Fibroblast of lung (primary cell): Measurements from ENCODE around the gene PCDHA6. TPM values are rescaled to one million over a fixed set of nuclear protein-coding genes. Genes with fewer than 3 reads are reported as not detected.
"Not testable (repeated sequence)": the region's sequence is repeated elsewhere in the genome, so short reads cannot be mapped to it uniquely, and the experiment has no call there.

ENCODE experiments used
- DNase-seq, 2 donors: peaks; one replicate each; pipeline versions ENCODE4 v3.0.0 to v3.0.0-alpha.2; 2010; ENCODE audit warnings: low read depth in 2 of 2
- H2AFZ ChIP-seq: 2 replicates; pipeline ENCODE4 v1.5.1; 2012; ENCODE audit warnings: low read length, control low read depth, inconsistent platforms
- H3K27ac ChIP-seq: 2 replicates; pipeline ENCODE4 v1.5.1; 2011; ENCODE audit warnings: low read length, control low read depth; ENCODE audit not compliant: insufficient read depth
- H3K27me3 ChIP-seq: 2 replicates; pipeline ENCODE4 v1.5.1; 2011; ENCODE audit warnings: mild to moderate bottlenecking, low read length; ENCODE audit not compliant: control insufficient read depth, insufficient read depth
- H3K36me3 ChIP-seq: 2 replicates; pipeline ENCODE4 v1.5.1; 2011; ENCODE audit warnings: low read length; ENCODE audit not compliant: control insufficient read depth, insufficient read depth
- H3K4me1 ChIP-seq: 2 replicates; pipeline ENCODE4 v1.5.1; 2011; ENCODE audit warnings: low read length; ENCODE audit not compliant: control insufficient read depth, insufficient read depth; ENCODE audit errors: extremely low read depth
- H3K4me2 ChIP-seq: 2 replicates; pipeline ENCODE4 v1.5.1; 2011; ENCODE audit warnings: low read length, control low read depth; ENCODE audit not compliant: insufficient read depth; ENCODE audit errors: extremely low read depth
- H3K4me3 ChIP-seq, 4 experiments: fragments of 200-600 bp in 1 of 4; sonication (generic) in 1 of 4; replicated peaks in 1 of 4; 2 replicates each; pipeline ENCODE4 v1.5.1; 2011 to 2016; ENCODE audit warnings: low read length in 4 of 4, low read depth in 3 of 4, mild to moderate bottlenecking in 3 of 4, control low read depth in 2 of 4, inconsistent platforms in 1 of 4, mixed read lengths in 1 of 4; ENCODE audit not compliant: insufficient read depth in 1 of 4; ENCODE audit errors: control extremely low read depth in 1 of 4
- H3K79me2 ChIP-seq: 2 replicates; pipeline ENCODE4 v1.5.1; 2012; ENCODE audit warnings: mild to moderate bottlenecking, low read length, inconsistent platforms; ENCODE audit not compliant: control insufficient read depth, insufficient read depth
- H3K9ac ChIP-seq: 2 replicates; pipeline ENCODE4 v1.5.1; 2011; ENCODE audit warnings: mild to moderate bottlenecking, low read length, control low read depth; ENCODE audit not compliant: insufficient read depth
- H3K9me3 ChIP-seq: 2 replicates; pipeline ENCODE4 v1.5.1; 2012; ENCODE audit warnings: low read depth, low read length; ENCODE audit not compliant: control insufficient read depth, insufficient read depth
- H4K20me1 ChIP-seq: 2 replicates; pipeline ENCODE4 v1.5.1; 2011; ENCODE audit warnings: low read length; ENCODE audit not compliant: control insufficient read depth, insufficient read depth; ENCODE audit errors: extremely low read depth
- EZH2 ChIP-seq: IDR thresholded peaks from 2 replicates; pipeline ENCODE4 v1.5.1; 2012; ENCODE audit warnings: low read length, control low read depth, mild to moderate bottlenecking; ENCODE audit errors: missing control alignments
- polyA plus RNA-seq, 2 donors: library from polyadenylated mRNA; depleted of rRNA in 1 of 2; stranded (reverse) in 1 of 2; unstranded in 1 of 2; fragments of >200 nt; gene quantifications; 2 replicates each; pipeline ENCODE4 v1.2.1, GENCODE V29; 2011 to 2012; ENCODE audit warnings: missing spikeins in 1 of 2
- total RNA-seq: library from RNA; depleted of rRNA; stranded (reverse); fragments of >200 nt; gene quantifications from 2 replicates; pipeline ENCODE4 v1.2.1, GENCODE V29; 2014
- TF ChIP-seq, protein P1 (sequence below), 2 donors: IDR thresholded peaks in 1 of 2; conservative IDR thresholded peaks in 1 of 2; 1 replicate in 1 of 2; 2 replicates in 1 of 2; pipeline ENCODE4 v1.5.1; 2011 to 2012; ENCODE audit warnings: low read length in 2 of 2, control low read depth in 1 of 2, inconsistent platforms in 1 of 2, low read depth in 1 of 2, mild to moderate bottlenecking in 1 of 2

Gene PCDHA6
- total and polyA plus RNA-seq, 2 donors (not counting 1 experiment from before 2014, with no cell fraction given) = 2.8 to 3.6 TPM

- Histone ChIP-seq H3K79me2 (no peaks in the 10 kb centered on the region), H3K36me3 (no peaks in the 10 kb centered on the region), H3K9ac (no peak within 1 kb of the TSS), H2AFZ (peak within 1 kb of the TSS; percentile 29), H3K4me3 (peak within 1 kb of the TSS in 2 of 4 experiments; percentile 16 to 43), H3K4me2 (no peak within 1 kb of the TSS), H3K4me1 (no peaks in the 10 kb centered on the region), H3K27ac (no peak within 1 kb of the TSS), H3K27me3 (no peaks in the 10 kb centered on the region), H3K9me3 (no peaks in the 10 kb centered on the region), H4K20me1 (no peaks in the 10 kb centered on the region)
- peak; percentile 14 to 32 for DNase-seq
- TF ChIP-seq, protein P1, sequence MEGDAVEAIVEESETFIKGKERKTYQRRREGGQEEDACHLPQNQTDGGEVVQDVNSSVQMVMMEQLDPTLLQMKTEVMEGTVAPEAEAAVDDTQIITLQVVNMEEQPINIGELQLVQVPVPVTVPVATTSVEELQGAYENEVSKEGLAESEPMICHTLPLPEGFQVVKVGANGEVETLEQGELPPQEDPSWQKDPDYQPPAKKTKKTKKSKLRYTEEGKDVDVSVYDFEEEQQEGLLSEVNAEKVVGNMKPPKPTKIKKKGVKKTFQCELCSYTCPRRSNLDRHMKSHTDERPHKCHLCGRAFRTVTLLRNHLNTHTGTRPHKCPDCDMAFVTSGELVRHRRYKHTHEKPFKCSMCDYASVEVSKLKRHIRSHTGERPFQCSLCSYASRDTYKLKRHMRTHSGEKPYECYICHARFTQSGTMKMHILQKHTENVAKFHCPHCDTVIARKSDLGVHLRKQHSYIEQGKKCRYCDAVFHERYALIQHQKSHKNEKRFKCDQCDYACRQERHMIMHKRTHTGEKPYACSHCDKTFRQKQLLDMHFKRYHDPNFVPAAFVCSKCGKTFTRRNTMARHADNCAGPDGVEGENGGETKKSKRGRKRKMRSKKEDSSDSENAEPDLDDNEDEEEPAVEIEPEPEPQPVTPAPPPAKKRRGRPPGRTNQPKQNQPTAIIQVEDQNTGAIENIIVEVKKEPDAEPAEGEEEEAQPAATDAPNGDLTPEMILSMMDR (conservative IDR thresholded peaks at IDR 0.05 in 1 of 2, IDR thresholded peaks at IDR 0.05 in 1 of 2; ENCODE audit: low read depth in 1 of 2, low read length in 2 of 2) = peak in 1 of 2 donors; percentile 1
- TF ChIP-seq EZH2 = no peak
Observed at GRCh38 chr5:140833993-140834392, 6.2 kb downstream of the PCDHA6 start, which contains the start of gene PCDHA7. Gene PCDHA7 (plus strand): TSS chr5:140834269. CDS start chr5:140834384, 115 bp downstream.

GRCh38 chr5:140834439-140835008 lies 6.8 kb downstream of the PCDHA6 start:
- H4K20me1 ChIP-seq, DNase-seq: not testable (repeated sequence)

GRCh38 chr5:140835622-140836510 lies 8.1 kb downstream of the PCDHA6 start:
- no peak for TF ChIP-seq EZH2
- TF ChIP-seq, protein P1 (conservative IDR thresholded peaks at IDR 0.05 in 1 of 2, IDR thresholded peaks at IDR 0.05 in 1 of 2; ENCODE audit: low read depth in 1 of 2, low read length in 2 of 2) = no peak
- Histone ChIP-seq H3K36me3 (no peaks in the 10 kb centered on the region), H3K9me3 (no peaks in the 10 kb centered on the region), H3K4me3 (no peak overlapping the region), H3K9ac (no peak overlapping the region), H3K79me2 (no peaks in the 10 kb centered on the region), H3K4me2 (no peak overlapping the region), H4K20me1 (no peaks in the 10 kb centered on the region), H2AFZ (no peak overlapping the region), H3K27ac (no peak overlapping the region), H3K27me3 (no peaks in the 10 kb centered on the region), H3K4me1 (no peaks in the 10 kb centered on the region)
- no peak for DNase-seq

More at GRCh38 chr5:140834439-140835008, 6.8 kb downstream of the PCDHA6 start:
- Histone ChIP-seq H2AFZ (peak overlapping the region; percentile 29), H3K4me3 (peak overlapping the region in 2 of 4 experiments; percentile 16 to 43)
- H3K36me3 ChIP-seq, H3K4me1 ChIP-seq, H3K27ac ChIP-seq, H3K9me3 ChIP-seq, H3K27me3 ChIP-seq, H3K9ac ChIP-seq, H3K4me2 ChIP-seq, H3K79me2 ChIP-seq: not testable (repeated sequence)
